ENCODE data around the gene MRPL20. TPM values are rescaled to one million over a fixed set of nuclear protein-coding genes. Genes with fewer than 3 reads are reported as not detected.

The MRPL20 gene
- total RNA-seq, 2 experiments from 2014 or later: 95.2 to 130 TPM

- Mint-ChIP-seq H3K4me3 (no peak overlapping the region), H3K36me3 (no peaks in the 10 kb centered on the region), H3K4me1 (peaks cover 14% of the 10 kb centered on the region), H3K27ac (no peak overlapping the region), H3K9me3 (ENCODE audit: low read depth) (no peaks in the 10 kb centered on the region), H3K27me3 (peaks cover 37% of the 10 kb centered on the region)
- ATAC-seq (no peak), DNase-seq (no peak)
- CTCF ChIA-PET: interaction anchor here (1.0 kb wide), 1 partner anchor 15 kb away, joined by 4 read pairs; no protein-coding TSS in a partner anchor
Observed at GRCh38 chr1:1426496-1427105, 19.5 kb upstream of the MRPL20 start.

DNA sequence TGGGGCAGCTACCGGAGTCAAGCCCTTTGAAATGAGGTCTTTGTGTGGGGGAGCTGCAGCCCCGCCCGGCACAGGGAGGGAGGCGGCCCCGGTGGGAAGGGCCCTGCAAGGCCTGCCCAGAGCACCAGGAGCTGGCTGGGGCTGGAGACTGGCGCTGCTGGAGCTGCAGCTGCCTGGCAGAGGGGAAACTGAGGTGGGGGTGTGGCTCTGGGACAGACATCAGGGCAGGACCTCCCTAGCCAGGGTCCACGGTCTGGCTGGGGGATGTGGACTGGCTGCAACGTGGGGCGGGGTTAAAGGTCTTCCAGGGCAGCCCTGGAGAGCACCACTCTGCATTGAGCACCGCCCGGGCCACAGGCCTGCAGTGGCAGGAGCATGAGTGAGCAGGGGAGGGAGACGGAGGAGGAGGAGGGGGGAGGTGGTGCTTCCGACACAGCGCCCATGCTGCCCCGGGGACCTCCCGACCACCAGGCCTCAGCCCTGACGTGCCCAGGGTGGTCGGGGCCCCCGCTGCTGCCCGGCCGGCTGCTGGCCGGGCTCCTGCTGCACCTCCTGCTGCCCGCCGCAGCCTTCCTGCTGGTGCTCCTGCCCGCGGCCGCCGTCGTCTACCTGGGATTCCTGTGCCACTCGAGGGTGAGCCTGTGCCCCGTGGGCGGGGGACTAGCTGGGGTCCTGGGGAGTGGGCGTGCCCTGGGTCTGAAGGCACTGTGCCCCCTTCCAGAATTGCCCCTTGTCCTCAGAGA is 18.8 kb upstream of the MRPL20 start:
- DNase-seq: no peak
- H3K36me3 Mint-ChIP-seq: no peaks in the 10 kb centered on the region
- H3K27me3 Mint-ChIP-seq: peaks cover 37% of the 10 kb centered on the region
- H3K27ac Mint-ChIP-seq: no peak overlapping the region
- CTCF ChIA-PET: interaction anchor here (1.0 kb wide), 1 partner anchor 16 kb away, joined by 4 read pairs; no protein-coding TSS in a partner anchor
- H3K9me3 Mint-ChIP-seq (ENCODE audit: low read depth): no peaks in the 10 kb centered on the region
- peaks cover 14% of the 10 kb centered on the region for H3K4me1 Mint-ChIP-seq
- ATAC-seq: no peak
- H3K4me3 Mint-ChIP-seq: no peak overlapping the region

GRCh38 chr1:1425426-1425752 is 18.3 kb upstream of the MRPL20 start:
- H3K27ac Mint-ChIP-seq: no peak overlapping the region

GRCh38 chr1:1424707-1425106 is 17.6 kb upstream of the MRPL20 start:
- CTCF ChIA-PET: no interaction called here
- ATAC-seq (no peak), DNase-seq (no peak)
- Mint-ChIP-seq H3K9me3 (ENCODE audit: low read depth) (no peaks in the 10 kb centered on the region), H3K27ac (no peak overlapping the region), H3K27me3 (peaks cover 32% of the 10 kb centered on the region), H3K4me1 (peaks cover 14% of the 10 kb centered on the region), H3K36me3 (no peaks in the 10 kb centered on the region), H3K4me3 (no peak overlapping the region)

More at GRCh38 chr1:1425426-1425752, 18.3 kb upstream of the MRPL20 start:
- peaks cover 37% of the 10 kb centered on the region for H3K27me3 Mint-ChIP-seq
- no peaks in the 10 kb centered on the region for H3K9me3 Mint-ChIP-seq (ENCODE audit: low read depth)
- H3K4me3 Mint-ChIP-seq: no peak overlapping the region
- peaks cover 14% of the 10 kb centered on the region for H3K4me1 Mint-ChIP-seq
- ATAC-seq (no peak), DNase-seq (no peak)
- H3K36me3 Mint-ChIP-seq: no peaks in the 10 kb centered on the region
- CTCF ChIA-PET: interaction anchor here (1.0 kb wide), 1 partner anchor 16 kb away, joined by 4 read pairs; no protein-coding TSS in a partner anchor

- ATAC-seq (no peak), DNase-seq (no peak)
- peaks cover 19% of the 10 kb centered on the region for H3K4me1 Mint-ChIP-seq
- H3K36me3 Mint-ChIP-seq: no peaks in the 10 kb centered on the region
- H3K27ac Mint-ChIP-seq: no peak overlapping the region
- H3K9me3 Mint-ChIP-seq (ENCODE audit: low read depth): no peaks in the 10 kb centered on the region
- H3K4me3 Mint-ChIP-seq: no peak overlapping the region
- CTCF ChIA-PET: no interaction called here
- peaks cover 26% of the 10 kb centered on the region for H3K27me3 Mint-ChIP-seq
Observed at GRCh38 chr1:1423245-1423597, 16.1 kb upstream of the MRPL20 start.

- H3K27me3 Mint-ChIP-seq: peaks cover 26% of the 10 kb centered on the region
- H3K4me3 Mint-ChIP-seq: no peak overlapping the region
- no peak overlapping the region for H3K27ac Mint-ChIP-seq
- H3K4me1 Mint-ChIP-seq: peaks cover 24% of the 10 kb centered on the region
- CTCF ChIA-PET: no interaction called here
- peak; percentile 37 for ATAC-seq
- DNase-seq: peak; percentile 60
- no peaks in the 10 kb centered on the region for H3K9me3 Mint-ChIP-seq (ENCODE audit: low read depth)
- H3K36me3 Mint-ChIP-seq: no peaks in the 10 kb centered on the region
Observed at GRCh38 chr1:1422465-1423244, 15.6 kb upstream of the MRPL20 start.

- ATAC-seq (no peak), DNase-seq (no peak)
- CTCF ChIA-PET: no interaction called here
- H3K27me3 Mint-ChIP-seq: peaks cover 26% of the 10 kb centered on the region
- H3K36me3 Mint-ChIP-seq: no peaks in the 10 kb centered on the region
- no peak overlapping the region for H3K4me3 Mint-ChIP-seq
- no peak overlapping the region for H3K27ac Mint-ChIP-seq
- H3K4me1 Mint-ChIP-seq: peaks cover 27% of the 10 kb centered on the region
- no peaks in the 10 kb centered on the region for H3K9me3 Mint-ChIP-seq (ENCODE audit: low read depth)
Observed at GRCh38 chr1:1421907-1422464, 14.9 kb upstream of the MRPL20 start.

DNA sequence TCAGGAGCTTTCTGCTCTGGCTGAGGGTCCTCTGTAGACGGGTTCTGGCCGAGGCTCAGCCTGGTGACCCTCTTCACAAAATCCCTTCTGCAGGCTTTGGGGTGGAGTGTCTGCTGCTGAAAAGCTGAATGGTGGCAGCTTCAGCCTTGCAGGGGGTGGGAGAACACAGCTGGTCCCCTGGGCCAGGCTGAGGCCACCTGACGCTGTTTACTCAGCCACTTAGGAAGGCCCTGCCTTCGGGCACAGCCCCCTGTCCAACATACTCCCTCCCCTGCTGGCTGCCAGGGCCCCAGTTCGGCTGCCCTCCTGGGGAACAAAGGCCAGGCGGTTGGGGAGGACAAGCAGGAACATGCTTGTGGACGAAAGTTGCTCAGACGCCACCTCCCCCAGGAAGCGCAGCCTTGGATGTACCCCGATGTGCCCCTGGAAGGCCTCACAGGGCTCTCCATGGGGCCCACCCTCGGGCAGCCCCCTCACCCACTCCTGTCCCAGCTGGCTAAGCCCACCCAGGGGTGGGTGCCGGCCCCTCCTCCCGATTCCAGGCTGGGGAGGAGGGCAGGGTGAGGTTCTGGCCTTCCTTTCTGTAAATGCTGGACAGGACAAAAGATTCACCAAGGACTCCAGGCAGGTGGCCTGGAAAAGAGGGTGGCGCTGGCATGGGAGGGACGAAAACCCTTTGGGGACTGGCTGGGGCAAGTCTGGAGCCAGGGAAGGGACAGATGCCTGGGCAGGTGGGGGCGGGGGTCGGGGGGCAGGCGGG is 14.2 kb upstream of the MRPL20 start, which contains the start of gene ANKRD65:
TSS of gene ANKRD65 (minus strand) at position 130 of the 760 bp plus-strand sequence. CDS start 271 bp downstream, outside the sequence.
- Mint-ChIP-seq H3K36me3 (no peaks in the 10 kb centered on the region), H3K4me1 (peaks cover 26% of the 10 kb centered on the region), H3K27me3 (peaks cover 24% of the 10 kb centered on the region), H3K4me3 (no peak within 1 kb of the TSS), H3K9me3 (ENCODE audit: low read depth) (no peaks in the 10 kb centered on the region), H3K27ac (no peak within 1 kb of the TSS)
- ATAC-seq (no peak), DNase-seq (no peak)
- CTCF ChIA-PET: no interaction called here

- Mint-ChIP-seq H3K36me3 (no peaks in the 10 kb centered on the region), H3K4me3 (no peak overlapping the region), H3K4me1 (peaks cover 24% of the 10 kb centered on the region), H3K9me3 (ENCODE audit: low read depth) (no peaks in the 10 kb centered on the region), H3K27ac (no peak overlapping the region), H3K27me3 (peaks cover 20% of the 10 kb centered on the region)
- ATAC-seq: no peak
- CTCF ChIA-PET: no interaction called here
- DNase-seq: no peak
Observed at GRCh38 chr1:1420654-1421141, 13.6 kb upstream of the MRPL20 start.

DNA sequence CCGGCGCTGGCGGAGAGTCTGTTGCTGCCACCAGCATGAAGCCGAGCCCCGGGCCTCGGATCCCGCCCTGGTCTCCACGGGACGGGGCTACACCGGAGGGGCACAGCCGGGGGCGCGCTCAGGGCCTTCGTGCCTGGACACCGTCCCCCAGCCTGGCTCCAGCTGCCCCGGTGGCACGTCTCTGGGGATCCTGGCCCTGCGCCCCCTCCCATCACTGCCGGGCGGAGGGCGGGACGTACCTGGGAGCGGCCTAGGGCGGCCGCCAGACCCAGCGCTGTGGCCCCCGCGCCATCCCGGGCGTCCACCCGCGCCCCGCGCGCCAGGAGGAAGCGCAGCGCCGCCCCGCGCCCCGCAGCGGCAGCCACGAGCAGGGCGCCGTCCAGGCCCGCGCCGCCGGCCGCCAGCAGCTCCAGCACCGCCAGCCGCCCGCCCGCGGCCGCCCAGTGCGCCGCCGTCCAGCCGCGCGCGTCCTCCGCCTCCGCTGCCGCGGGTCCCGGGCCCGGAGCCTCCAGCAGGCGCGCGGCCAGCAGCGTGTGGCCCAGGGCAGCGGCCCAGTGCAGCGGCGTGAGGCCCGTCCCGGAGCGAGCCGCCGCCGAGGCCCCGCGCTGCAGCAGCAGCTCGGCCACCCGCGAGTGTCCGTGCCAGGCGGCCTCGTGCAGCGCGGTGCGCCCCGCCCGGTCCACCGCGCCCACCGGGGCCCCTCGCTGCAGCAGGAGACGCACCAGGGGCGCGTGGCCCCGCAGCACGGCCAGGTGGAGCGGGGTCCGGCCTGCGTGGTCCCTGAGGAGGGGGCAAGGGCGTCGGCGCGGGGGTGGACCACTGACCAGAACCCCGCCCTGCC is 12.9 kb upstream of the MRPL20 start:
- CTCF ChIA-PET: no interaction called here
- no peak overlapping the region for H3K4me3 Mint-ChIP-seq
- H3K4me1 Mint-ChIP-seq: peaks cover 24% of the 10 kb centered on the region
- no peak overlapping the region for H3K27ac Mint-ChIP-seq
- no peaks in the 10 kb centered on the region for H3K36me3 Mint-ChIP-seq
- ATAC-seq (no peak), DNase-seq (no peak)
- peaks cover 14% of the 10 kb centered on the region for H3K27me3 Mint-ChIP-seq
- H3K9me3 Mint-ChIP-seq (ENCODE audit: low read depth): no peaks in the 10 kb centered on the region

GRCh38 chr1:1419363-1419812 is 12.3 kb upstream of the MRPL20 start:
- no peaks in the 10 kb centered on the region for H3K36me3 Mint-ChIP-seq
- ATAC-seq (no peak), DNase-seq (no peak)
- H3K27me3 Mint-ChIP-seq: peaks cover 8% of the 10 kb centered on the region
- H3K4me3 Mint-ChIP-seq: no peak overlapping the region
- H3K27ac Mint-ChIP-seq: no peak overlapping the region
- peaks cover 24% of the 10 kb centered on the region for H3K4me1 Mint-ChIP-seq
- CTCF ChIA-PET: no interaction called here
- no peaks in the 10 kb centered on the region for H3K9me3 Mint-ChIP-seq (ENCODE audit: low read depth)

Data from activated CD8-positive, alpha-beta memory T cell treated with anti-CD3 and anti-CD28 coated beads, Interleukin-2, amount 10 ng/mL, durations not matched to agents 7 days and 5 days (primary cell).